ENCODE results near the gene ORM1.
"Not testable (repeated sequence)": the region's sequence is repeated elsewhere in the genome, so short reads cannot be mapped to it uniquely, and the experiment has no call there.

The ORM1 gene

GRCh38 chr9:114318416-114318815, 4.5 kb upstream of the ORM1 start:
- CTCF ChIA-PET = no interaction called here

DNA sequence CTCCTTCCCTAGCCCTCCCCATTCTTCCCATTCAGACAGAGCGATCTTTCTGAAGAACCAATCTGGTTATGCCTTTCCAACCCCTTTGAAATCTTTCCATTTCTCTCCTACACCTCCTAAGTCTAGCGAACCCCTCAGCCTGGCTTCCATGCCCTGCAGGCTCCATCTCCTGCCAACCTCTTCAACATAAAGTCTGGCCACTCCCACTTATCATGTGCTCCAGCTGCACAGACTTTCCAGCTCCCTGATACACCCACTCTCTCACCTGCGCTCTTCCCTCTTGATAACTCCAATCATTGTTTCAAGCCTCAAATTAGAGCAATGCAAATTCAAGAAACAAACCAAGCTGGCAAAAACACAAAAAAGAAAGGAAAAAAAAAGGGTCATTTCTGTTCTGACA, 3.8 kb upstream of the ORM1 start:
- CTCF ChIA-PET = no interaction called here
- no peak for DNase-seq (ENCODE audit: extremely low spot score)
- POLR2A ChIA-PET = no interaction called here
- TF ChIP-seq FOXM1 (IDR thresholded peaks at IDR 0.05; ENCODE audit: borderline replicate concordance) = no peak
- no peak for TF ChIP-seq ELF4 (IDR thresholded peaks at IDR 0.05)
- TF ChIP-seq SUZ12 (IDR thresholded peaks at IDR 0.05) = no peak
- no peak for TF ChIP-seq LEF1 (IDR thresholded peaks at IDR 0.05; ENCODE audit: borderline replicate concordance)
- no peak for TF ChIP-seq FOXK2 (IDR thresholded peaks at IDR 0.05)
- no peak for TF ChIP-seq BHLHE40 (IDR thresholded peaks at IDR 0.05; ENCODE audit: borderline replicate concordance)
- no peak for TF ChIP-seq CTBP1 (IDR thresholded peaks at IDR 0.05; ENCODE audit: borderline replicate concordance)
- TF ChIP-seq ZNF384 (IDR thresholded peaks at IDR 0.05) = no peak
- no peak for TF ChIP-seq TARDBP (IDR thresholded peaks at IDR 0.05)
- TF ChIP-seq L3MBTL2 (conservative IDR thresholded peaks at IDR 0.05) = no peak
- no peak for TF ChIP-seq NFRKB (IDR thresholded peaks at IDR 0.05)
- TF ChIP-seq HDGF (IDR thresholded peaks at IDR 0.05; ENCODE audit: borderline replicate concordance) = no peak
- TF ChIP-seq ARNT (IDR thresholded peaks at IDR 0.05) = no peak
- no peak for TF ChIP-seq SP1 (IDR thresholded peaks at IDR 0.05)
- no peak for TF ChIP-seq FOXA1 (IDR thresholded peaks at IDR 0.05)

More at GRCh38 chr9:114318416-114318815, 4.5 kb upstream of the ORM1 start:
- POLR2A ChIA-PET = no interaction called here
- no peak for TF ChIP-seq ZNF384 (IDR thresholded peaks at IDR 0.05)
- no peak for TF ChIP-seq PKNOX1 (IDR thresholded peaks at IDR 0.05)
- no peak for TF ChIP-seq ARNT (IDR thresholded peaks at IDR 0.05)
- no peak for TF ChIP-seq SP1 (IDR thresholded peaks at IDR 0.05)
- no peak for TF ChIP-seq FOXA1 (IDR thresholded peaks at IDR 0.05)
- TF ChIP-seq ELF4 (IDR thresholded peaks at IDR 0.05) = no peak
- TF ChIP-seq L3MBTL2 (conservative IDR thresholded peaks at IDR 0.05) = no peak
- no peak for TF ChIP-seq HDGF (IDR thresholded peaks at IDR 0.05; ENCODE audit: borderline replicate concordance)
- TF ChIP-seq NFRKB (IDR thresholded peaks at IDR 0.05) = no peak
- TF ChIP-seq TARDBP (IDR thresholded peaks at IDR 0.05) = no peak
- TF ChIP-seq FOXM1 (IDR thresholded peaks at IDR 0.05; ENCODE audit: borderline replicate concordance) = no peak
- TF ChIP-seq CTBP1 (IDR thresholded peaks at IDR 0.05; ENCODE audit: borderline replicate concordance) = no peak
- TF ChIP-seq LEF1 (IDR thresholded peaks at IDR 0.05; ENCODE audit: borderline replicate concordance) = no peak
- TF ChIP-seq FOXK2 (IDR thresholded peaks at IDR 0.05) = no peak
- TF ChIP-seq SUZ12 (IDR thresholded peaks at IDR 0.05) = no peak
- TF ChIP-seq BHLHE40 (IDR thresholded peaks at IDR 0.05; ENCODE audit: borderline replicate concordance) = no peak
- DNase-seq (ENCODE audit: extremely low spot score) = no peak

DNA sequence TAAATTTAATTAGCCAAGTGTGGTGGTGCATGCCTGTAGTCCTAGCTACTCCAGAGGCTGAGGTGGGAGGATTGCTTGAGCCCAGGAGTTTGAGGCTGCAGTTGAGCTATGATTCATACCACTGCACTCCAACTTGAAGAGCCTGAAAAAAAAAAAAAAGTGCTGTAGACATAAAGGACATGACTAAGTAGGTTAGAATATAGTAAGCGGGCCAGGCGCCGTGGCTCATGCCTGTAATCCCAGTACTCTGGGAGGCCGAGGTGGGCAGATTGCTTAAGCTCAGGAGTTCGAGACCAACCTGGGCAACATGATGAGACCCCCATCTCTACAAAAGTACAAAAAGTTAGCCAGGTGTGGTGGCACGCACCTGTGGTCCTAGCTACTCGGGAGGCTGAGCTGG, 2.2 kb upstream of the ORM1 start:
- CTCF ChIA-PET; POLR2A ChIA-PET; DNase-seq (ENCODE audit: extremely low spot score): not testable (repeated sequence)

DNA sequence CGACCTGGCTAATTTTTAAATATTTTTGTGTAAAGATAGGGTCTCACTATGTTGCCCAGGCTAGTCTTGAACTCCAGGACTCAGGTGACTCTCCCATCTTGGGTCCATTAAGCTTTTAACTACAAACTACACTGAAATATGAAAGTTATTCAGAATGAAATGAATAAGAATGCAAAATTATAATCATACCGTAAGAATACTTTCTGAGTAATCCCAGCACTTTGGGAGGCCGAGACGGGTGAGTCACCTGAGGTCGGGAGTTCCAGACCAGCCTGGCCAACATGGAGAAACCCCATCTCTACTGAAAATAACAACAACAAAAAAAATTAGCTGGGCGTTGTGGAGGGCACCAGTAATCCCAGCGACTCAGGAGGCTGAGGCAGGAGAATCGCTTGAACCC, 1.1 kb upstream of the ORM1 start:
- CTCF ChIA-PET = no interaction called here
- no peak for DNase-seq (ENCODE audit: extremely low spot score)
- POLR2A ChIA-PET = interaction anchor here (0.7 kb wide), 1 partner anchor 835 kb away, joined by 3 read pairs; no protein-coding TSS in a partner anchor
- TF ChIP-seq LEF1 (IDR thresholded peaks at IDR 0.05; ENCODE audit: borderline replicate concordance) = no peak

- DNase-seq (ENCODE audit: extremely low spot score); POLR2A ChIA-PET: not testable (repeated sequence)
- CTCF ChIA-PET = interaction anchor here (0.6 kb wide), 1 partner anchor 321 kb away, joined by 3 read pairs; no protein-coding TSS in a partner anchor
Measured at GRCh38 chr9:114322160-114322818, 609 bp upstream of the ORM1 start.

DNA sequence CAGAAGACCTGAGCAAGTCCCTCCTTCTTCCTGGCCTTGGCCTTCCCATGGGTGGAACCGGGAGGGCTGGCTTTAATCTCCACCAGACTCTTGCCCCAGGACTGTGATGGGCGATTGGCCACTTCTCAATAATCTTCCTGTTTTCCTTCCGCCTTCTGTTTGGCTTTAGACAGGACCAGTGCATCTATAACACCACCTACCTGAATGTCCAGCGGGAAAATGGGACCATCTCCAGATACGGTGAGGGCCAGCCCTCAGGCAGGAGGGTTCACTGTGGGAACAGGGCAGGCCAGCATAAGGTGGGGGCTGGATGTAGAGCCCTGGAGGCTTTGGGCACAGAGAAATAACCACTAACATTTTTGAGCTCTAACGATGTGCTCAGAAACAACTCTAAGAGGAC, 951 bp downstream of the ORM1 start:
- POLR2A ChIA-PET; DNase-seq (ENCODE audit: extremely low spot score); CTCF ChIA-PET: not testable (repeated sequence)

GRCh38 chr9:114324492-114324891, 1.6 kb downstream of the ORM1 start:
- ChIA-PET POLR2A (no interaction called here), CTCF (no interaction called here)
- no peak for TF ChIP-seq ARNT (IDR thresholded peaks at IDR 0.05)
- DNase-seq (ENCODE audit: extremely low spot score) = no peak

GRCh38 chr9:114324965-114325364, 2.1 kb downstream of the ORM1 start:
- CTCF ChIA-PET; POLR2A ChIA-PET; DNase-seq (ENCODE audit: extremely low spot score): not testable (repeated sequence)

- DNase-seq (ENCODE audit: extremely low spot score); CTCF ChIA-PET; POLR2A ChIA-PET: not testable (repeated sequence)
Measured at GRCh38 chr9:114325684-114326254, 2.9 kb downstream of the ORM1 start.

Measured in HEK293T (cell line).